BLaER1 treated with 17β-estradiol and CSF1 and Interleukin-3, amounts not matched to agents 10 nM and 100 nM (cell line): ENCODE data around the gene CX3CR1.

Experiments
- H3K27ac ChIP-seq, 11 experiments: shearing (Covaris generic); formaldehyde crosslinking; 2 replicates each; pipeline ENCODE4 v1.8.1; 2022
- H3K27me3 ChIP-seq, 11 experiments: shearing (Covaris generic); formaldehyde crosslinking; 2 replicates each; pipeline ENCODE4 v1.8.1; 2022
- H3K36me3 ChIP-seq, 11 experiments: shearing (Covaris generic); formaldehyde crosslinking; 2 replicates each; pipeline ENCODE4 v1.8.1; 2022
- H3K4me1 ChIP-seq, 10 experiments: shearing (Covaris generic); formaldehyde crosslinking; 2 replicates each; pipeline ENCODE4 v1.8.1; 2022
- H3K4me2 ChIP-seq, 11 experiments: shearing (Covaris generic); formaldehyde crosslinking; 2 replicates each; pipeline ENCODE4 v1.8.1; 2022
- H3K4me3 ChIP-seq, 10 experiments: shearing (Covaris generic); formaldehyde crosslinking; 2 replicates each; pipeline ENCODE4 v1.8.1; 2022
- H3K9ac ChIP-seq, 11 experiments: shearing (Covaris generic); formaldehyde crosslinking; 2 replicates each; pipeline ENCODE4 v1.8.1; 2022
- H3K9me3 ChIP-seq, 11 experiments: shearing (Covaris generic); formaldehyde crosslinking; replicated peaks in 1 of 11; 2 replicates each; pipeline ENCODE4 v1.8.1; 2022
- H4K20me1 ChIP-seq, 11 experiments: shearing (Covaris generic); formaldehyde crosslinking; 2 replicates each; pipeline ENCODE4 v1.8.1; 2022
- Cebpa-rat ChIP-seq, 11 experiments: shearing (Covaris generic); IDR thresholded peaks; 2 replicates each; pipeline ENCODE4 v1.8.1; 2022

Gene CX3CR1

DNA sequence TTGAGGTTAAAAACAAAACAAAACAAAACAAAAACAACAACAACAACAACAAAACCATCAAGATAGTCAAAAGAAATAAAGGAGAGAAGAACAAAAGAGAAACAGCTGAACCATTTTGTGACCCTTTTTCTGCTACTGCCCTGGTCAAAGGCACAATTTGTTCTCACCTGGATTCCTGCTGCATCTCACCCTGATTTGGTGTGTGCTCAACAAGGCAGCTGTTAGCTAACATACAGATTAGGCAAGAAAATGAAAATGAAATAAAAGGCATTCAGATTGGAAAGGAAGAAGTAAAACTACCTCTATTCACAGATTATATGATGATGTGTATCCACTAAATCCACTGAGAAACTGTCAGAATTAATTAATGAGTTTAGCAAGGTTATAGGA is 58.7 kb downstream of the CX3CR1 start:
- peak overlapping the region in 1 of 10 experiments; percentile 38; a peak in 1 of 20 replicates for H3K4me3 ChIP-seq
- H3K4me2 ChIP-seq: peak overlapping the region; percentile 66 to 96 (median 85)
- no peaks in the 10 kb centered on the region for H3K27me3 ChIP-seq
- H3K9me3 ChIP-seq: no peaks in the 10 kb centered on the region
- no peak for TF ChIP-seq Cebpa-rat (IDR thresholded peaks at IDR 0.05)
- peak overlapping the region in 7 of 11 experiments; percentile 0 to 61 (median 53); a peak in 9 of 22 replicates for H3K9ac ChIP-seq
- H3K4me1 ChIP-seq: peaks cover 32 to 85% (median 50%) of the 10 kb centered on the region in 10 experiments
- peak overlapping the region in 9 of 11 experiments; percentile 5 to 75 (median 60); a peak in 15 of 22 replicates for H3K27ac ChIP-seq
- H4K20me1 ChIP-seq: no peaks in the 10 kb centered on the region
- no peaks in the 10 kb centered on the region for H3K36me3 ChIP-seq

DNA sequence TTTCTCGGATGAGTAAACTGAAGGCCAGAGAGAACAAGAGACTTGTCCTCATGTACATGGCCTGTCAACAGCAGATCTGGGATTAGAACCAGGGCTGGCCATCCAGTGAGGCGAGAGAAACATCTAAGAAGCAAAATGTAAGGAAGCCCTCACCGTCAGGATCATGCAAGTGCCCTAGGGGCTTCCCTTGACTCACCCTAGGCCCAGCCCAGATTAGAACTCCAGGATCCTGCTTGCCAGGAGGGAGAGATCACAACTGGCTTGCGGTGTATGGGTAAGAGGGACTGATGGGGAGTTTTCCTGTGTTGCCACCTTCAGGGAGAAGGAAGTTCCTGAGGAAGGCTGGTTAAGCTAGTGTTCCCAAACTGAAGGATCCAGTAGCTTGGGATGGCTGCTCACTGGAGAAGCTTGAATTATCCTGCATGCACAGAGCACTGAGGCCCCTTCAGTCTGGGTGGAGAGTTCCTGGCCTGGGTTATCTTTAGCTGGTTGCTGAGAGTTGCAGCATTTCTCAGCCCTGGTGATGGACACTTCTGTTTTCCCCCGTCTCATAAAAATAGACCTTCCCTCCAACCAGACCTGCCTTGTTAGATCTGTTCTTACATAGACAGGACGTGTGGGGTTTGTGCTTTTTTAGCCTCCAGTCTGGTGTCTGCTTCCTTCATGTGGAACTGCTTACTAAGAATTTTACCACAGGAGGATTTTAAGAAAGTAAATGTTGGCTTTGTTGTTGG is 59.3 kb downstream of the CX3CR1 start:
- Histone ChIP-seq H3K9ac (peak overlapping the region in 8 of 11 experiments; percentile 0 to 61 (median 48); a peak in 13 of 22 replicates), H3K27ac (peak overlapping the region in 10 of 11 experiments; percentile 24 to 75 (median 59); a peak in 18 of 22 replicates), H3K4me1 (peaks cover 32 to 85% (median 50%) of the 10 kb centered on the region in 10 experiments), H3K4me3 (peak overlapping the region in 3 of 10 experiments; percentile 23 to 38 (median 38); a peak in 4 of 20 replicates), H3K27me3 (no peaks in the 10 kb centered on the region), H4K20me1 (no peaks in the 10 kb centered on the region), H3K4me2 (peak overlapping the region; percentile 66 to 96 (median 85)), H3K9me3 (no peaks in the 10 kb centered on the region), H3K36me3 (no peaks in the 10 kb centered on the region)
- 0 out of 22 replicates have a peak, but pooled peaks of 1 of the 11 experiments have one; percentile 8 for TF ChIP-seq Cebpa-rat (IDR thresholded peaks at IDR 0.05)

DNA sequence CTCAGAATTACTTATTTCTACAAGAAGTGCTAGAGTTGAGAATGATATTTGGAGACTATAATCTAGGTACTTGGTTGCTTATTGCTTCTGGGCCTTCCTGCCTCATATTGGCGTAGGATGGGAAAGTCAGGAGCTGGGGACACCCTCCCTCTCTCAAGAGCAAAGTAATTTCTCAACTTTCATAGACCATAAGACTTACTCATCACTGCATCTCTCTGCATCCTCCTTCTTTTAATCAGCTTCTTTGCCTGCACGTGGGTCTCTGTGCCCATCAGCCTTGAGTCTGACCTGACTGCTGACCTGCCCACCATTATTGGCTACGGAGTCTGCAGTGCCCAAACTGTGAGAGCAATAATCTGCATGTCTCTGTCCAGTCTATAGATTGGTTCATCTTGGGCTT is 60.1 kb downstream of the CX3CR1 start:
- Histone ChIP-seq H3K4me2 (peak overlapping the region in 10 of 11 experiments; percentile 66 to 96 (median 86); a peak in 19 of 22 replicates), H3K27me3 (no peaks in the 10 kb centered on the region), H3K4me3 (no peak overlapping the region), H3K36me3 (no peaks in the 10 kb centered on the region), H3K9me3 (no peaks in the 10 kb centered on the region), H4K20me1 (no peaks in the 10 kb centered on the region), H3K9ac (peak overlapping the region in 1 of 11 experiments; percentile 61; a peak in 3 of 22 replicates), H3K4me1 (peaks cover 34 to 85% (median 50%) of the 10 kb centered on the region in 10 experiments), H3K27ac (peak overlapping the region in 5 of 11 experiments; percentile 60 to 75 (median 73); a peak in 10 of 22 replicates)
- no peak for TF ChIP-seq Cebpa-rat (IDR thresholded peaks at IDR 0.05)

DNA sequence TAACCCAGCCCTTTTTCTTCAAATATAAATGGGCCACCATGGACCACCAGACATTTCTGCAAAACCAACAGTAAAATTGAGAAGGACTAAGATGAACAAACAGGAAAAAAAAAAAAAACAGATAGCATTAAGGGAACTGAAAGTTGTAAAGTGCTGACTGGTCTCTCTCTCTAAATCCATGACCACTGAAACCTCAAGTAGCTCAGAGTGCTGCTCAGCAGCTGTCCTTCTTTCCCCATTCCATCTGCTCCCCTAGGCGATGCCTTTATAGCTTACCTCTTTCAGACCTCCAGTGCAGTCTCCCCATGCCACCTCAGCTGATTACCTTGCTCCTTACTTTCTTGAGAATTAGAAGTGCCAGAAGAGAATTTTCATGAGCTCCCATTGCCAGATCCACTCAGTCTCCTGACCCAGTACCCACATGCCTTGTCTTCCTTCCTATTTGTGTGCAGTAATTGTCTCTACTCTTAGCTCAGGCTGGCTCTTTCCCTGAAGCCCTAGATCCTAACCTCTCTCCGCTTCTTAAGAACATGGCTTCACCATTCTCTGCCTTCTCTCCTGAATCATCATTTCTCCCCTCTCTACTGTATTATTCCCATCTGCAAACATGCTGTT is 63.6 kb downstream of the CX3CR1 start:
- Histone ChIP-seq H3K9me3 (no peaks in the 10 kb centered on the region), H3K4me1 (peaks cover 34 to 95% (median 59%) of the 10 kb centered on the region in 10 experiments), H3K27me3 (no peaks in the 10 kb centered on the region), H3K27ac (peak overlapping the region; percentile 19 to 85 (median 68); a peak in 18 of 22 replicates), H3K4me3 (peak overlapping the region in 2 of 10 experiments; percentile 9 to 42; a peak in 2 of 20 replicates), H3K36me3 (no peaks in the 10 kb centered on the region), H4K20me1 (no peaks in the 10 kb centered on the region), H3K4me2 (peak overlapping the region; percentile 56 to 92 (median 85)), H3K9ac (peak overlapping the region in 8 of 11 experiments; percentile 9 to 70 (median 58); a peak in 13 of 22 replicates)
- TF ChIP-seq Cebpa-rat (IDR thresholded peaks at IDR 0.05): no peak

DNA sequence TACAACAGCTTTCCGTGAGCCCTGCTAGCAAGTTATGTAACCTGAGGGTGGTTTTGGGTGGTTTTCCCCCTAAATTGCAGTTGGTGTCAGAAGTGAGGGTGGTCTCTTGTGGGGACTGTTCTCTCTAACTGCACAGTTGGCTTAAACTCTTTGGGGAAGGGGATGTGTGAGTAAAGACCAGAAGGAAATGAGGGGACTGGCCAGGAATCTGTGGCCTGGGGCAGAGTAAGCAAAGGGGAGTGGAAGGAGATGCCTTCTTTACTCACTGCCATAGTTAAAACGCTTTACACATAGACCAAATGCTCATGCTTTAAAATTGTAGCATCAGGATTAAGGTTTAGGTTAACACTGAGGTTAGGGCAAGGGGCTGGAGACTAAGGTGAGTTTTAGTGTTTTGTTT is 66.2 kb downstream of the CX3CR1 start:
- H3K9ac ChIP-seq: no peak overlapping the region
- H3K36me3 ChIP-seq: no peaks in the 10 kb centered on the region
- H3K4me1 ChIP-seq: peaks cover 19 to 95% (median 50%) of the 10 kb centered on the region in 10 experiments
- peaks cover 0 to 6% (median 0%) of the 10 kb centered on the region in 11 experiments; a peak in 2 of 22 replicates for H3K9me3 ChIP-seq
- peak overlapping the region in 3 of 11 experiments; percentile 15 to 30 (median 25); a peak in 5 of 22 replicates for H3K27ac ChIP-seq
- H3K4me3 ChIP-seq: no peak overlapping the region
- H3K4me2 ChIP-seq: peak overlapping the region in 5 of 11 experiments; percentile 60 to 88 (median 76); a peak in 10 of 22 replicates
- H4K20me1 ChIP-seq: no peaks in the 10 kb centered on the region
- no peaks in the 10 kb centered on the region for H3K27me3 ChIP-seq
- no peak for TF ChIP-seq Cebpa-rat (IDR thresholded peaks at IDR 0.05)
